Left ventricle myocardium inferior (tissue), 1 donor: Measurements from ENCODE around the gene L3MBTL2. TPM values are rescaled to one million over a fixed set of nuclear protein-coding genes. Genes with fewer than 3 reads are reported as not detected.

Experiments used
- DNase-seq: peaks from one replicate; pipeline ENCODE4 v3.0.0-alpha.2; 2020
- H3K27ac ChIP-seq: fragments of 200-600 bp; replicated peaks from 2 replicates; pipeline ENCODE4 v1.8.0; 2021
- H3K27me3 ChIP-seq: fragments of 200-600 bp; 2 replicates; pipeline ENCODE4 v1.8.0; 2021; ENCODE audit warnings: low read depth
- H3K36me3 ChIP-seq: fragments of 200-600 bp; 2 replicates; pipeline ENCODE4 v1.8.0; 2021
- H3K4me1 ChIP-seq: fragments of 200-600 bp; 2 replicates; pipeline ENCODE4 v1.8.0; 2021
- H3K4me3 ChIP-seq: fragments of 200-600 bp; 2 replicates; pipeline ENCODE4 v1.8.0; 2021; ENCODE audit warnings: mild to moderate bottlenecking, moderate library complexity
- H3K9me3 ChIP-seq: fragments of 200-600 bp; replicated peaks from 2 replicates; pipeline ENCODE4 v1.8.0; 2021
- CTCF ChIP-seq: fragments of 200-600 bp; IDR thresholded peaks from 2 replicates; pipeline ENCODE4 v1.8.0; 2021; ENCODE audit warnings: antibody characterized with exemption, mild to moderate bottlenecking, borderline replicate concordance
- intact Hi-C: fragments of 100-400 bp; cut with micrococcal nuclease; formaldehyde crosslinking; loops from one replicate; pipeline ENCODE4 v1.11.0; 2022
- total RNA-seq: library from RNA; stranded (reverse); fragmentation: NEBNext Ultra II Directional; extraction: Animal tissue kit (Norgen Biotek cat#: 25700); gene quantifications from one replicate; pipeline ENCODE4 v1.2.1, GENCODE V29; 2021
- donor health status: DM: no; HTN: yes; CAD: no; lungs with severe emphysema.

L3MBTL2 gene
- total RNA-seq, 1 donor from 2014 or later, result 15.2 TPM

GRCh38 chr22:41226723-41227655 lies 21.9 kb downstream of the L3MBTL2 start:
- TF ChIP-seq CTCF, result no peak
- DNase-seq, result no peak
- Histone ChIP-seq H3K27ac (no peak overlapping the region), H3K4me3 (no peak overlapping the region), H3K36me3 (peaks cover 65% of the 10 kb centered on the region), H3K9me3 (no peaks in the 10 kb centered on the region), H3K27me3 (no peaks in the 10 kb centered on the region), H3K4me1 (peaks cover 30% of the 10 kb centered on the region)
- intact Hi-C loops, result no loop called here

GRCh38 chr22:41229215-41229614 lies 24.1 kb downstream of the L3MBTL2 start:
- Histone ChIP-seq H3K27ac (peak overlapping the region; percentile 71), H3K36me3 (peaks cover 43% of the 10 kb centered on the region), H3K9me3 (no peaks in the 10 kb centered on the region), H3K4me3 (no peak overlapping the region), H3K4me1 (peaks cover 44% of the 10 kb centered on the region), H3K27me3 (no peaks in the 10 kb centered on the region)
- TF ChIP-seq CTCF, result no peak
- intact Hi-C loops, result no loop called here
- no peak for DNase-seq

- intact Hi-C loops, result no loop called here
- peak overlapping the region; percentile 71 for H3K27ac ChIP-seq
- peak; percentile 58 for DNase-seq
These were observed 24.8 kb downstream of the L3MBTL2 start for GRCh38 chr22:41229730-41230400.

GRCh38 chr22:41230401-41230785 lies 25.3 kb downstream of the L3MBTL2 start:
- H3K36me3 ChIP-seq, result peaks cover 31% of the 10 kb centered on the region
- no peak for TF ChIP-seq CTCF
- H3K9me3 ChIP-seq, result no peaks in the 10 kb centered on the region
- DNase-seq, result no peak
- peaks cover 55% of the 10 kb centered on the region for H3K4me1 ChIP-seq
- H3K27ac ChIP-seq, result peak overlapping the region; percentile 71
- H3K27me3 ChIP-seq, result no peaks in the 10 kb centered on the region
- intact Hi-C loops, result no loop called here
- no peak overlapping the region for H3K4me3 ChIP-seq

More at GRCh38 chr22:41229730-41230400, 24.8 kb downstream of the L3MBTL2 start:
- Histone ChIP-seq H3K9me3 (no peaks in the 10 kb centered on the region), H3K4me1 (peaks cover 49% of the 10 kb centered on the region), H3K36me3 (peaks cover 37% of the 10 kb centered on the region), H3K27me3 (no peaks in the 10 kb centered on the region), H3K4me3 (no peak overlapping the region)
- no peak for TF ChIP-seq CTCF

- DNase-seq, result no peak
- no peak for TF ChIP-seq CTCF
- Histone ChIP-seq H3K36me3 (peaks cover 22% of the 10 kb centered on the region), H3K27ac (peak overlapping the region; percentile 71), H3K4me3 (no peak overlapping the region), H3K27me3 (no peaks in the 10 kb centered on the region), H3K4me1 (peaks cover 64% of the 10 kb centered on the region), H3K9me3 (no peaks in the 10 kb centered on the region)
- intact Hi-C loops, result no loop called here
These were observed 26.3 kb downstream of the L3MBTL2 start for GRCh38 chr22:41231369-41231768.
